Measurements from ENCODE around the gene SLC9A7. TPM values are rescaled to one million over a fixed set of nuclear protein-coding genes. Genes with fewer than 3 reads are reported as not detected.
"Not testable (repeated sequence)": the region's sequence is repeated elsewhere in the genome, so short reads cannot be mapped to it uniquely, and the experiment has no call there.

The SLC9A7 gene
- total RNA-seq, 4 donors from 2014 or later, result 5.5 to 11.1 (median 7.3) TPM

DNA sequence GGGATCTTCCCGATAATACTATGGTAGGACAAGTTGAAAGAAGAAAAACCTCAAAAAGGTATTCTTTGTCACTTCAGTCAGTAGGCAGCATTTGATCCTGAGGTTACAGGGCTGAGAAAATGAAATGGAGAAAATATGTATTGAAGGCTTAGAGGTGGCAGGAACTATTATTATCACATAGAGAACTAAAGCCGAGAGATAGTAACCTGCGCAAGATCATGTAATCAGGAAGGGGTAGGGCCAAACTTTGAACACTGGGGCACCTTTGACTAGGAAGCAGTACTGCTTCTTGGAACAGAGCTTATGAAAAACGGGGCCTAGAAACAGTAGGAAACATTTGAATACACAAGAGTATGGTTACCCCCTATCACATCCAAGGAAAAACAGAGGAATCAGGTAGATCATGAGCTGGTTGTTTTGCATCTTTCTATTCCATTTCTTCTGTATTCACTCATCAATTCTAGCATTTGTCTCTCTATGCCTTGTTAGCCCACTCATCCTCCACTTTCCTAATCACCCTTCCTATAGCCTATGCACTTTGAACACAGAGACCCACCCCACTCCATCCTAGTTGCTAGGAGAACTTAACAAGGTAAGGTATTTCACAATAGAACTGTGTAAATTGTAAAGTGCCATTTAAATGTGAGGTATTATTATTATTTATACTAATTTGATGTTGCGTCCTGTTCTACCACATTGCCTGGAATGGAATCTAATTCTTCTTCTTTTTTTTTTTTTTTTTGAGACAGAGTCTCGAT is 34.6 kb upstream of the SLC9A7 start:
- Histone ChIP-seq H3K9me3 (no peaks in the 10 kb centered on the region), H3K27ac (no peak overlapping the region), H3K4me3 (no peak overlapping the region), H3K36me3 (no peaks in the 10 kb centered on the region), H3K4me1 (no peaks in the 10 kb centered on the region), H3K27me3 (no peaks in the 10 kb centered on the region)
- TF ChIP-seq, protein P1, sequence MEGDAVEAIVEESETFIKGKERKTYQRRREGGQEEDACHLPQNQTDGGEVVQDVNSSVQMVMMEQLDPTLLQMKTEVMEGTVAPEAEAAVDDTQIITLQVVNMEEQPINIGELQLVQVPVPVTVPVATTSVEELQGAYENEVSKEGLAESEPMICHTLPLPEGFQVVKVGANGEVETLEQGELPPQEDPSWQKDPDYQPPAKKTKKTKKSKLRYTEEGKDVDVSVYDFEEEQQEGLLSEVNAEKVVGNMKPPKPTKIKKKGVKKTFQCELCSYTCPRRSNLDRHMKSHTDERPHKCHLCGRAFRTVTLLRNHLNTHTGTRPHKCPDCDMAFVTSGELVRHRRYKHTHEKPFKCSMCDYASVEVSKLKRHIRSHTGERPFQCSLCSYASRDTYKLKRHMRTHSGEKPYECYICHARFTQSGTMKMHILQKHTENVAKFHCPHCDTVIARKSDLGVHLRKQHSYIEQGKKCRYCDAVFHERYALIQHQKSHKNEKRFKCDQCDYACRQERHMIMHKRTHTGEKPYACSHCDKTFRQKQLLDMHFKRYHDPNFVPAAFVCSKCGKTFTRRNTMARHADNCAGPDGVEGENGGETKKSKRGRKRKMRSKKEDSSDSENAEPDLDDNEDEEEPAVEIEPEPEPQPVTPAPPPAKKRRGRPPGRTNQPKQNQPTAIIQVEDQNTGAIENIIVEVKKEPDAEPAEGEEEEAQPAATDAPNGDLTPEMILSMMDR (IDR thresholded peaks at IDR 0.05), result no peak
- TF ChIP-seq POLR2A (IDR thresholded peaks at IDR 0.05) (no peak), EP300 (IDR thresholded peaks at IDR 0.05) (no peak)
- WGBS, 2 donors, result 76 to 83% methylated on average over 6 of the region's 6 CpGs
- DNase-seq (ENCODE audit: low spot score in 2 of 2), result no peak

DNA sequence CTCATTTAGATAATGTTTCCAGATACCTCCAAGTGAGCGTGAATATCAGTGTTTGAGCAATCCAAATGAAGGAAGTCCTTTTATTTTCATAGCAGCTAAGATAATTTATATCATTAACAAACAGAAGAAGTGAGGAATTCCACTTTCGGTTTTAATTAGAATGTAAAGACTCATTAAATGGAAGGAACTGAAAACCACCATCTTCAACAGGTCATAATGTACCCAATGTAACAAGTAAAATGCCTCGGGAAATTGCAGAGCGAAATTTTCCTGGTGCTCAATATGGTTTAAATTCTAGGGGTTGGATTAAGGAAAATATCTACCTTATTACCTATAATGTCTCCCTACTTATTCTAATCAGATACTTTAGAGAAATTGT is 33.9 kb upstream of the SLC9A7 start:
- H3K4me3 ChIP-seq, result no peak overlapping the region
- WGBS, 2 donors, result 70 to 72% methylated on average over 4 of the region's 4 CpGs
- TF ChIP-seq POLR2A (IDR thresholded peaks at IDR 0.05) (no peak), EP300 (IDR thresholded peaks at IDR 0.05) (no peak)
- TF ChIP-seq, protein P1 (IDR thresholded peaks at IDR 0.05), result no peak
- DNase-seq (ENCODE audit: low spot score in 2 of 2), result no peak
- no peaks in the 10 kb centered on the region for H3K9me3 ChIP-seq
- H3K27me3 ChIP-seq, result no peaks in the 10 kb centered on the region
- no peaks in the 10 kb centered on the region for H3K36me3 ChIP-seq
- H3K4me1 ChIP-seq, result no peaks in the 10 kb centered on the region
- peak overlapping the region in 1 of 4 donors; percentile 33 for H3K27ac ChIP-seq

DNA sequence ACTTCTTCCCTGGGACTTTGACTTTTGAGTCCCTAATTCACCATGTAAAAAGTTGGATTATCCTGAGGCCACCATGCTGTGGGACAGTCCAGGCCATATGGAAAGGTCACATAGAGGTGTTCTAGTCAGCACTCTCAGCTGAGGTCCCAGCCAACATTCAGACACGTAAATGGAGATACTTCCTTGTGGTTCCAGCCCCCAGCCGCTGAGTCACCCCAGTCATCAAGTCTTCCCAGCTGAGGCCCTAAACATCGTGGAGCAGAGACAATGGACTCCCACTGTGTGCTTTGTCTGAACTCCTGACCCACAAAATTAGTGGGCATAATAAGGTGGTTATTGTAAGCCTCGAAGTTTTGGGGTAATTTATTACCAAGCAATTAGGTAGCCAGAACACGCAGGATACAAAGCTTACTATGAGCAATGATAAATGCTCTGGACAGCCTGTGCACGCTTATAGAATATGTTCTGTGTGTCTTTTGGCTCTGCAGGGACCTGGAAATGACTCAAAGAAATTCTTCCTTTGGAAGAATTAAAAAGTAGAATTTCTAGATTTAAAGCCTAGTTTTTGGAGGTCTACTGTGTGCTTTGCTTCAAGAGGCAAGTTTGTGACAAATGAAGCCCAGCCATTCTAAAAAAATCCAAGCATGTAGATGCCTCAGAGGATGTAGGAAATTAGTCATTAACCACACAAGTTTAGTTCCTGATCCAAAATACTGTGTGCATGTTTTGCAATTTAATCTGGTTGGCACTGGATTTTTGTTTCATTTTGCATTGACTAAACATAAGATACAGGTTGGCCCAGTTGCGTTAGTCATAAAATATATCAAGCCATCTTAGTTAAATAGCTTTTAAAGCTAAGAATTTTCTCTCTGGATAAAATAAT is 33.2 kb upstream of the SLC9A7 start:
- Histone ChIP-seq H3K4me3 (no peak overlapping the region), H3K27me3 (no peaks in the 10 kb centered on the region), H3K27ac (peak overlapping the region in 2 of 4 donors; percentile 33 to 41), H3K4me1 (no peaks in the 10 kb centered on the region), H3K9me3 (no peaks in the 10 kb centered on the region), H3K36me3 (no peaks in the 10 kb centered on the region)
- WGBS, 2 donors, result 26 to 38% methylated on average over 4 to 7 of the region's 7 CpGs
- DNase-seq (ENCODE audit: low spot score in 2 of 2), result peak in 1 of 2 donors; percentile 4
- TF ChIP-seq EP300 (IDR thresholded peaks at IDR 0.05) (no peak), POLR2A (IDR thresholded peaks at IDR 0.05) (no peak)
- TF ChIP-seq, protein P1 (IDR thresholded peaks at IDR 0.05), result no peak

DNA sequence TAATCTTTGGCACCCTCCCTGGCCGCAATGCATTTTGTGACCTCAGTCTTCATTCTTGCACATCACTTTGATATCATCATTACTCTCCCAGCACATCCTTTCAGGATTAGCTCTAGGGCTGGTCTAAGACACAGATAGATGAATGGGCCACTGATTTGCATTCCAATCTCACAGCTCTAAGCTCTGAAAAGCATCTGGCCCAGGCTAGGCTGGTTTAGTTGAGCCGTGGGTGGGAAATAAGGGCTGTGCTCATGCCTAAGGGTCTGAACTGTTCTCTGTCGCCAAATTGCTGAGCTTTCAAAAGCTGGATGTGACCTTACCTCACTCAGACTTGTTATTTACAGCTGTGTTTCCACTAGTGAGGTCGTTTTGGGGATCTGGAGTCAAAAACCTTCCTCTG is 30.0 kb upstream of the SLC9A7 start:
- no peaks in the 10 kb centered on the region for H3K9me3 ChIP-seq
- WGBS, 2 donors, result 29 to 36% methylated on average over 3 to 4 of the region's 4 CpGs

DNA sequence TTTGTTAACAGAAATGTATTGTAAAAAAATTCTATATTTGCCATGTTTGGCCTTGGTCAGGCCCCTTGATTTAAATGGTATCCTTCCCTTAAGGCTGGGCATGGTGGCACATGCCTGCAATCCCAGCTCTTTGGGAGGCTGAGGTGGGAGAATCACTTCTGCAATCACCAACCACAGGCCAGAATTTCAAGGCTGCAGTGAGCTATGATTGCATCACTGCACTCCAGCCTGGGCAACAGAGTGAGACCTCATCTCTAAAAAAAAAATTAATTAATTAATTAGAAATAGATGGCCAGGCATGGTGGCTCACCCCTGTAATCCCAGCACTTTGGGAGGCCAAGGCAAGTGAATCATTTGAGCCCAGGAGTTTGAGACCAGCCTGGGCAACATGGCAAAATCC is 25.5 kb upstream of the SLC9A7 start:
- H3K27me3 ChIP-seq; H3K9me3 ChIP-seq; H3K27ac ChIP-seq; H3K4me3 ChIP-seq; H3K4me1 ChIP-seq; H3K36me3 ChIP-seq; DNase-seq (ENCODE audit: low spot score in 2 of 2): not testable (repeated sequence)

More for the DNA sequence above, 30.0 kb upstream of the SLC9A7 start:
- H3K36me3 ChIP-seq, result no peaks in the 10 kb centered on the region
- H3K27me3 ChIP-seq, result no peaks in the 10 kb centered on the region
- no peak overlapping the region for H3K27ac ChIP-seq
- no peak overlapping the region for H3K4me3 ChIP-seq
- no peak for DNase-seq (ENCODE audit: low spot score in 2 of 2)
- H3K4me1 ChIP-seq, result no peaks in the 10 kb centered on the region
- no peak for TF ChIP-seq EP300 (IDR thresholded peaks at IDR 0.05)

DNA sequence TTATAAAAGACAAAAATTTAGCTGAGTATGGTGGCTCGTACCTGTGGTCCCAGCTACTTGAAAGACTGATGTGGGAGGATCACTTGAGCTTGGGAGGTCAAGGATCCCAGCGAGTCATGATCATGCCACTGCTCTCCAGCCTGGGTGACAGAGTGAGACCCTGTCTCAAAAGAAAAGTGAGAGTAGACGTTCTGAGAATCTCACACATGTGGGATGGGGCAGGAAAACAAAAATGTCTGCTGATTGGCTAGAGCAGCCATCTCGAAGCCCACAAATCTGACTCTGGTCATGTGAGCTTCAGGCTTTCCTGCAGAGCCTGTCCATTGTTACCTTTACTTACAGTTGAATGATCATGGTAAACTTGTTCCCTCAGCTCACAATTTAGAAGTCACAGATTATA is 23.1 kb upstream of the SLC9A7 start:
- TF ChIP-seq EP300 (IDR thresholded peaks at IDR 0.05), result no peak
- TF ChIP-seq, protein P1 (IDR thresholded peaks at IDR 0.05), result no peak
- TF ChIP-seq POLR2A (IDR thresholded peaks at IDR 0.05), result no peak
- Histone ChIP-seq H3K27me3 (no peaks in the 10 kb centered on the region), H3K4me3 (no peak overlapping the region), H3K36me3 (no peaks in the 10 kb centered on the region), H3K9me3 (no peaks in the 10 kb centered on the region), H3K4me1 (peaks cover 0 to 7% (median 0%) of the 10 kb centered on the region in 4 donors), H3K27ac (no peak overlapping the region)
- DNase-seq (ENCODE audit: low spot score in 2 of 2), result no peak
- 55 to 84% methylated on average over 4 of the region's 4 CpGs for WGBS, 2 donors

Measured in tibial nerve (tissue), 4 donors.